Sigmoid colon (tissue), 7 donors: Measurements from ENCODE around the gene THBD. TPM values are rescaled to one million over a fixed set of nuclear protein-coding genes. Genes with fewer than 3 reads are reported as not detected.

ENCODE experiments used
- DNase-seq: peaks from one replicate; pipeline ENCODE4 v3.0.0-alpha.2; 2019
- H3K27ac ChIP-seq, 4 donors: fragments of 200-600 bp; sonication (generic); one replicate each; pipeline ENCODE4 v1.5.1; 2016 to 2019; ENCODE audit warnings: mild to moderate bottlenecking in 1 of 4
- H3K27me3 ChIP-seq, 3 donors: fragments of 200-600 bp; sonication (generic); one replicate each; pipeline ENCODE4 v1.5.1; 2019; ENCODE audit warnings: mild to moderate bottlenecking in 1 of 3
- H3K36me3 ChIP-seq, 4 donors: fragments of 200-600 bp; sonication (generic); one replicate each; pipeline ENCODE4 v1.5.1; 2016 to 2019
- H3K4me1 ChIP-seq, 4 donors: fragments of 200-600 bp; sonication (generic); one replicate each; pipeline ENCODE4 v1.5.1; 2017 to 2019
- H3K4me3 ChIP-seq, 4 donors: fragments of 200-600 bp; sonication (generic); one replicate each; pipeline ENCODE4 v1.5.1; 2017 to 2019; ENCODE audit warnings: mild to moderate bottlenecking in 2 of 4, moderate library complexity in 1 of 4
- H3K9me3 ChIP-seq, 4 donors: fragments of 200-600 bp in 3 of 4; sonication (generic) in 3 of 4; one replicate each; pipeline versions ENCODE4 v1.5.1 to v1.6.1; 2013 to 2019
- EP300 ChIP-seq, 4 donors: sonication (generic); formaldehyde crosslinking; IDR thresholded peaks; one replicate each; pipeline ENCODE4 v1.6.1; 2017; ENCODE audit warnings: antibody characterized with exemption in 4 of 4
- POLR2A ChIP-seq, 2 donors: fragments of 450-650 bp; IDR thresholded peaks; one replicate each; pipeline ENCODE4 v1.6.1; 2016; ENCODE audit warnings: antibody characterized with exemption in 2 of 2, mild to moderate bottlenecking in 2 of 2, moderate library complexity in 2 of 2
- POLR2AphosphoS5 ChIP-seq, 4 donors: sonication (generic); formaldehyde crosslinking; IDR thresholded peaks; one replicate each; pipeline ENCODE4 v1.6.1; 2017; ENCODE audit warnings: antibody characterized with exemption in 4 of 4
- WGBS, 2 donors: extraction: QIAGEN DNeasy Blood & Tissue Kit; methylation state at CpG; one replicate each; pipeline ENCODE4 v1.1.7; 2013; 5-methylcytosine and 5-hydroxymethylcytosine counted together
- intact Hi-C: fragments of 100-400 bp; cut with DNase I; formaldehyde crosslinking; loops from one replicate; pipeline ENCODE4 v1.15.1; 2023
- polyA plus RNA-seq, 3 donors: library from polyadenylated mRNA; stranded (reverse); fragments of 200-250 nt; gene quantifications; one replicate each; pipeline ENCODE4 v1.2.3, GENCODE V29; 2013
- total RNA-seq, 4 donors: library from RNA; depleted of rRNA; stranded (reverse); fragments of >200 nt; gene quantifications; one replicate each; pipeline ENCODE4 v1.1.0, GENCODE V29; 2016
- TF ChIP-seq, protein P1 (sequence below), 4 experiments: fragments of 450-650 bp in 3 of 4; fragments of 200-600 bp in 1 of 4; IDR thresholded peaks; one replicate each; pipeline ENCODE4 v1.5.1; 2016 to 2019; ENCODE audit warnings: antibody characterized with exemption in 4 of 4, mild to moderate bottlenecking in 3 of 4, moderate library complexity in 2 of 4
- donor health status: healthy with polysubstance abuse.
- donor health status: Bipolar disorder and iron deficiency.
- donor health status: healthy.

Gene THBD
- total and polyA plus RNA-seq, 7 donors: 1.8 to 26.6 (median 8.6) TPM

DNA sequence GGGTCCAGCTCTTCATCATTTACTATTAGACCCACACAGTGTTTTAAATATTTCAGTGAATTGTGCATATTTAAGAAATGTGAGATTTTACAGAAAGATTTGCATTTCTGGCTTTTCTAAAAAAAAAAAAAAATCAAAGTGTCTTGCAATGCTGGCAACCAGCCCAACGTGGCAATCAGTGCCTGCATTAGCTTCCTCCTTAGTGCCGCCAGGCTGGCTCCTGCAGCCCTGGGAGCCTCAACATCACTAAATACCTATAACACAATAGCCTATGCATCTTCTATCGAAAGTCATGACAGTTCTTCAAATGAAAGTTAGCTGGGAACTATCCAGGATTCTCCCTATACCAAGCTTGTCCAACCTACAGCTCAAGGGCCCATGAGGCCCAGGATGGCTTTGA lies 46.0 kb upstream of the THBD start:
- no peak overlapping the region for H3K4me3 ChIP-seq

DNA sequence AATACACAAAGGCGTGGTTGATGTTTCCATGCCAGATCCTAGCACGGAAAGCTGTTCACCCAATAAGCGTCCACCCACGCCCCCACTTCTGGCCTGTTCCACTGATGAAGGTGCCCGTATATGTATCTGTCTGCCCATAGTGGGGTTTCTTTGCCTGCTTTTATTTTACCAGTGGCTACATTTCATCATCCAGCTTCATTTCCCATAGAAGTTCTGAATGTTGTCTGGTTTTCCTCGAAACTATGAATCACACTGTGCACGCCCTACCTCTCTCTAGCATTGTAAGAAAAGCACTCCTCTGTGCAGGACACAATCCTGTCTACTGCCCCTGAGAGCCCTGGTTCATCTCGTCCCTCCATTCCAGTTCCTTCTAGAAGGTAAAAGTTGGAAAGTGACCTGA lies 45.5 kb upstream of the THBD start:
- TF ChIP-seq EP300 (IDR thresholded peaks at IDR 0.05): no peak
- no peak for TF ChIP-seq POLR2AphosphoS5 (IDR thresholded peaks at IDR 0.05)
- TF ChIP-seq, protein P1, sequence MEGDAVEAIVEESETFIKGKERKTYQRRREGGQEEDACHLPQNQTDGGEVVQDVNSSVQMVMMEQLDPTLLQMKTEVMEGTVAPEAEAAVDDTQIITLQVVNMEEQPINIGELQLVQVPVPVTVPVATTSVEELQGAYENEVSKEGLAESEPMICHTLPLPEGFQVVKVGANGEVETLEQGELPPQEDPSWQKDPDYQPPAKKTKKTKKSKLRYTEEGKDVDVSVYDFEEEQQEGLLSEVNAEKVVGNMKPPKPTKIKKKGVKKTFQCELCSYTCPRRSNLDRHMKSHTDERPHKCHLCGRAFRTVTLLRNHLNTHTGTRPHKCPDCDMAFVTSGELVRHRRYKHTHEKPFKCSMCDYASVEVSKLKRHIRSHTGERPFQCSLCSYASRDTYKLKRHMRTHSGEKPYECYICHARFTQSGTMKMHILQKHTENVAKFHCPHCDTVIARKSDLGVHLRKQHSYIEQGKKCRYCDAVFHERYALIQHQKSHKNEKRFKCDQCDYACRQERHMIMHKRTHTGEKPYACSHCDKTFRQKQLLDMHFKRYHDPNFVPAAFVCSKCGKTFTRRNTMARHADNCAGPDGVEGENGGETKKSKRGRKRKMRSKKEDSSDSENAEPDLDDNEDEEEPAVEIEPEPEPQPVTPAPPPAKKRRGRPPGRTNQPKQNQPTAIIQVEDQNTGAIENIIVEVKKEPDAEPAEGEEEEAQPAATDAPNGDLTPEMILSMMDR (IDR thresholded peaks at IDR 0.05): no peak
- TF ChIP-seq POLR2A (IDR thresholded peaks at IDR 0.05): no peak
- WGBS, 2 donors: 80 to 87% methylated on average over 8 of the region's 8 CpGs
- Histone ChIP-seq H3K36me3 (no peaks in the 10 kb centered on the region), H3K4me1 (no peaks in the 10 kb centered on the region), H3K4me3 (no peak overlapping the region), H3K9me3 (no peaks in the 10 kb centered on the region), H3K27me3 (no peaks in the 10 kb centered on the region), H3K27ac (no peak overlapping the region)
- DNase-seq: no peak
- intact Hi-C loops: no loop called here

More for the DNA sequence above, 46.0 kb upstream of the THBD start:
- TF ChIP-seq, protein P1 (IDR thresholded peaks at IDR 0.05): no peak
- TF ChIP-seq POLR2A (IDR thresholded peaks at IDR 0.05) (no peak), POLR2AphosphoS5 (IDR thresholded peaks at IDR 0.05) (no peak), EP300 (IDR thresholded peaks at IDR 0.05) (no peak)
- intact Hi-C loops: no loop called here
- DNase-seq: peak; percentile 64
- H3K27me3 ChIP-seq: no peaks in the 10 kb centered on the region
- no peak overlapping the region for H3K27ac ChIP-seq
- no peaks in the 10 kb centered on the region for H3K9me3 ChIP-seq
- no peaks in the 10 kb centered on the region for H3K36me3 ChIP-seq
- WGBS, 2 donors: 71 to 76% methylated on average over 3 of the region's 3 CpGs
- no peaks in the 10 kb centered on the region for H3K4me1 ChIP-seq

DNA sequence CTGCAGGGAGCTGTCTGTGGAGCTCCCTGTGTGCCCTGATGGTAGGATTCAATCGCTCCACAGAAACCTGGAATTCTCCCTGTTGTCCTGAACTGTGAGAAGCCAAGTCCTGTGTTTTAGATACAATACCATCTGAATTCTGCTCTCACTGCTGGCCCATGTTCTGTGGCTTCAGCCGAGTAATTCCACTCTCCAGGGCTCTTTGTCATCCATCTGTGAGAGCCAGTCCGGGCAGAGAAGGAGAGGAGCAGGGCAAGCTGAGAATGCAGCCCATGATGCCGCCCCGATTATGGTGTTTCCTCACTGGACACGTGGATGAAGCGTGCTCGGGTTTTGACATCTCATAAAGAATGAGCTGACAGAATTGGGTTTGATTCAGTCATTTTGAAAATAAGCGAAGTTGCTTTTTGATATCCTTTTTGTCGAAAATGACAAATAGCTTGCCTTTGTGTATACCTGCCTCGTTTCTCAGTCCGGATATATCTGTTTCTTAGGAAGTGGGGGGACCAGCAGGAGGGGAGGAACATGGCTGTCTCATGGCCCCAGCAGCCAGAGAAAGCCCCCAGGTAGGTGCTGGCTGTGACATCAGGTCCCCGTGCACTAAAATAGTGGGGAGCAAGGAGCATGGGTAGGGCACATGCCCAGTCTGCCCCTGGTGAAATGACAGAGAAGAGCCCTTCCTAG lies 44.9 kb upstream of the THBD start:
- Histone ChIP-seq H3K4me3 (no peak overlapping the region), H3K4me1 (no peaks in the 10 kb centered on the region), H3K27ac (no peak overlapping the region), H3K27me3 (no peaks in the 10 kb centered on the region), H3K9me3 (no peaks in the 10 kb centered on the region), H3K36me3 (no peaks in the 10 kb centered on the region)
- intact Hi-C loops: no loop called here
- WGBS, 2 donors: 80 to 90% methylated on average over 13 of the region's 13 CpGs
- no peak for TF ChIP-seq POLR2A (IDR thresholded peaks at IDR 0.05)
- TF ChIP-seq, protein P1 (IDR thresholded peaks at IDR 0.05): no peak
- no peak for TF ChIP-seq EP300 (IDR thresholded peaks at IDR 0.05)
- no peak for TF ChIP-seq POLR2AphosphoS5 (IDR thresholded peaks at IDR 0.05)
- DNase-seq: peak; percentile 28

DNA sequence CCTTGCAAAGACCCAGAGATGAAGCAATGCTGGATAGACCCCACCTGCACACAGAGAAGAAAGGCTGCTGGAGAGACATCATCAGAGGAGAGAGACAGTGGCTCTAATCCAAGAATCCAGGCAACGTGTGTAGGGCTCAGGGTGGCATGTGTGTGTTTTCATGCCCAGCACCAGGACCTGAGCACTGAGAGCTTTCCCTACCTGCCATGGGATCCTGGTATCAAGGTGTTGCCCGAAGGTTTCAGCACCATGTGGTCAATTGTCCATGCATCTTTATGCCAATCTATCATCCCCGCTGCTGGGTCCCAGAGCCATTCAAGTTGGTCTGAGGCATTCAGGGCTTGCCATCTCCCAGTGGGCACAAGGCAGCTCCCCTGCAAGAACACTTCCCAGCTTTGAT lies 44.1 kb upstream of the THBD start:
- no peaks in the 10 kb centered on the region for H3K4me1 ChIP-seq
- WGBS, 2 donors: 65% methylated on average over 3 of the region's 3 CpGs
- intact Hi-C loops: no loop called here
- H3K36me3 ChIP-seq: no peaks in the 10 kb centered on the region
- H3K9me3 ChIP-seq: no peaks in the 10 kb centered on the region
- TF ChIP-seq EP300 (IDR thresholded peaks at IDR 0.05) (no peak), POLR2AphosphoS5 (IDR thresholded peaks at IDR 0.05) (no peak), POLR2A (IDR thresholded peaks at IDR 0.05) (no peak)
- TF ChIP-seq, protein P1 (IDR thresholded peaks at IDR 0.05): no peak
- no peak overlapping the region for H3K27ac ChIP-seq
- H3K27me3 ChIP-seq: no peaks in the 10 kb centered on the region
- DNase-seq: peak; percentile 28
- no peak overlapping the region for H3K4me3 ChIP-seq
